H9 (cell line): ENCODE data around the gene PCGF3. TPM values are rescaled to one million over a fixed set of nuclear protein-coding genes. Genes with fewer than 3 reads are reported as not detected.

Experiments used
- DNase-seq: peaks from one replicate; pipeline ENCODE4 v3.0.0-alpha.2; 2017
- H2AFZ ChIP-seq: one replicate; pipeline ENCODE4 v1.6.1; 2013; ENCODE audit warnings: mild to moderate bottlenecking, low read length, control low read depth, moderate library complexity
- H2AK5ac ChIP-seq: 2 replicates; pipeline ENCODE4 v1.6.1; 2013; ENCODE audit warnings: low read length, control low read depth, mixed read lengths; ENCODE audit not compliant: insufficient read length
- H2BK120ac ChIP-seq: one replicate; pipeline ENCODE4 v1.6.1; 2013; ENCODE audit warnings: low read depth, mild to moderate bottlenecking, low read length, control low read depth, inconsistent platforms; ENCODE audit not compliant: poor library complexity, severe bottlenecking
- H2BK12ac ChIP-seq: 2 replicates; pipeline ENCODE4 v1.6.1; 2013; ENCODE audit warnings: low read length, control low read depth, mixed read lengths, low read depth; ENCODE audit not compliant: insufficient read length
- H2BK15ac ChIP-seq: 2 replicates; pipeline ENCODE4 v1.6.1; 2013; ENCODE audit warnings: low read depth, low read length, control low read depth
- H2BK20ac ChIP-seq: one replicate; pipeline ENCODE4 v1.6.1; 2013; ENCODE audit warnings: low read depth, mild to moderate bottlenecking, low read length, control low read depth, inconsistent platforms; ENCODE audit not compliant: poor library complexity, severe bottlenecking
- H2BK5ac ChIP-seq: 2 replicates; pipeline ENCODE4 v1.6.1; 2013; ENCODE audit warnings: low read length, control low read depth, mixed read lengths; ENCODE audit not compliant: insufficient read length
- H3K14ac ChIP-seq: 2 replicates; pipeline ENCODE4 v1.6.1; 2013; ENCODE audit warnings: low read length, control low read depth; ENCODE audit not compliant: insufficient read depth
- H3K18ac ChIP-seq: 2 replicates; pipeline ENCODE4 v1.6.1; 2013; ENCODE audit warnings: low read depth, mild to moderate bottlenecking, mixed read lengths, low read length, control low read depth; ENCODE audit not compliant: insufficient read length
- H3K23ac ChIP-seq: 2 replicates; pipeline ENCODE4 v1.6.1; 2013; ENCODE audit warnings: low read length, control low read depth, mixed read lengths, low read depth; ENCODE audit not compliant: insufficient read length
- H3K23me2 ChIP-seq: 2 replicates; pipeline ENCODE4 v1.6.1; 2013; ENCODE audit warnings: low read depth, mild to moderate bottlenecking, mixed read lengths, low read length, control low read depth; ENCODE audit not compliant: insufficient read length, poor library complexity, severe bottlenecking
- H3K27ac ChIP-seq: 2 replicates; pipeline ENCODE4 v1.5.1; 2013; ENCODE audit warnings: low read length, control low read depth, mixed read lengths, low read depth; ENCODE audit not compliant: insufficient read length
- H3K27me3 ChIP-seq: 2 replicates; pipeline ENCODE4 v1.6.1; 2013; ENCODE audit warnings: low read length, control low read depth, inconsistent platforms; ENCODE audit not compliant: insufficient read depth
- H3K4ac ChIP-seq: 2 replicates; pipeline ENCODE4 v1.6.1; 2013; ENCODE audit warnings: low read depth, mild to moderate bottlenecking, control low read depth, inconsistent platforms, low read length, moderate library complexity
- H3K4me1 ChIP-seq: 2 replicates; pipeline ENCODE4 v1.6.1; 2013; ENCODE audit warnings: low read length, control low read depth, inconsistent platforms; ENCODE audit not compliant: insufficient read depth
- H3K4me2 ChIP-seq: 2 replicates; pipeline ENCODE4 v1.6.1; 2013; ENCODE audit warnings: low read length, control low read depth, mixed read lengths; ENCODE audit not compliant: insufficient read length, insufficient read depth
- H3K56ac ChIP-seq: 2 replicates; pipeline ENCODE4 v1.6.1; 2013; ENCODE audit warnings: low read depth, mild to moderate bottlenecking, mixed read lengths, low read length, control low read depth; ENCODE audit not compliant: insufficient read length
- H3K79me1 ChIP-seq: 2 replicates; pipeline ENCODE4 v1.6.1; 2013; ENCODE audit warnings: low read depth, mild to moderate bottlenecking, moderate library complexity, low read length, control low read depth, inconsistent platforms; ENCODE audit not compliant: insufficient read depth, poor library complexity, severe bottlenecking
- H3K79me2 ChIP-seq: 2 replicates; pipeline ENCODE4 v1.6.1; 2013; ENCODE audit warnings: low read length, control low read depth, inconsistent platforms; ENCODE audit not compliant: insufficient read depth
- H3K9ac ChIP-seq: 2 replicates; pipeline ENCODE4 v1.6.1; 2013; ENCODE audit warnings: low read length, control low read depth, mixed read lengths; ENCODE audit not compliant: insufficient read length; ENCODE audit errors: extremely low read depth
- H3K9me3 ChIP-seq: one replicate; pipeline ENCODE4 v1.6.1; 2013; ENCODE audit warnings: low read depth, low read length, inconsistent platforms; ENCODE audit not compliant: control insufficient read depth
- H3T11ph ChIP-seq: one replicate; pipeline ENCODE4 v1.6.1; 2013; ENCODE audit warnings: mild to moderate bottlenecking, low read length, control low read depth, inconsistent platforms
- H4K20me1 ChIP-seq: one replicate; pipeline ENCODE4 v1.6.1; 2013; ENCODE audit not compliant: control insufficient read depth, insufficient read length, insufficient read depth
- H4K5ac ChIP-seq: 2 replicates; pipeline ENCODE4 v1.6.1; 2013; ENCODE audit warnings: low read depth, mild to moderate bottlenecking, mixed read lengths, low read length, control low read depth; ENCODE audit not compliant: insufficient read length
- H4K8ac ChIP-seq: replicated peaks from 2 replicates; pipeline ENCODE4 v1.6.1; 2013; ENCODE audit warnings: low read length, control low read depth, mixed read lengths, low read depth; ENCODE audit not compliant: insufficient read length
- H4K91ac ChIP-seq: 2 replicates; pipeline ENCODE4 v1.6.1; 2013; ENCODE audit warnings: low read depth, mild to moderate bottlenecking, moderate library complexity, mixed read lengths, low read length, control low read depth; ENCODE audit not compliant: insufficient read length
- H3K27ac Mint-ChIP-seq, 3 experiments: 2 replicates in 2 of 3; 3 replicates in 1 of 3; pipeline ENCODE4 v1.8.0; 2020 to 2021; ENCODE audit warnings: mixed read lengths in 3 of 3, mild to moderate bottlenecking in 1 of 3, moderate library complexity in 1 of 3
- H3K27me3 Mint-ChIP-seq: 2 replicates; pipeline ENCODE4 v1.8.0; 2021; ENCODE audit warnings: low read depth, mild to moderate bottlenecking, moderate library complexity, mixed read lengths
- H3K36me3 Mint-ChIP-seq, 3 experiments: 2 replicates in 2 of 3; 3 replicates in 1 of 3; pipeline ENCODE4 v1.8.0; 2020 to 2021; ENCODE audit warnings: low read depth in 3 of 3, mixed read lengths in 3 of 3; ENCODE audit not compliant: insufficient read depth in 1 of 3
- H3K4me1 Mint-ChIP-seq, 2 experiments: 2 replicates each; pipeline ENCODE4 v1.8.0; 2020; ENCODE audit warnings: mixed read lengths in 2 of 2
- H3K4me3 Mint-ChIP-seq, 2 experiments: 2 replicates in 1 of 2; 3 replicates in 1 of 2; pipeline ENCODE4 v1.8.0; 2020 to 2021; ENCODE audit warnings: mild to moderate bottlenecking in 2 of 2, mixed read lengths in 2 of 2, moderate library complexity in 1 of 2
- H3K9me3 Mint-ChIP-seq, 2 experiments: 2 replicates in 1 of 2; 3 replicates in 1 of 2; pipeline ENCODE4 v1.8.0; 2020; ENCODE audit warnings: mild to moderate bottlenecking in 2 of 2, mixed read lengths in 2 of 2, moderate library complexity in 1 of 2
- CTCF ChIP-seq: fragments of 200-600 bp; sonication (generic); conservative IDR thresholded peaks from 3 replicates; pipeline ENCODE4 v1.8.0; 2021; ENCODE audit warnings: antibody characterized with exemption, mild to moderate bottlenecking
- WGBS: extraction: QIAGEN DNeasy Blood & Tissue Kit; methylation state at CpG from one replicate; pipeline ENCODE4 v1.1.7; 2013; ENCODE audit warnings: missing lambda C conversion rate, low lambda C conversion rate, mixed read lengths; ENCODE audit not compliant: insufficient read length; ENCODE audit errors: extremely low coverage; 5-methylcytosine and 5-hydroxymethylcytosine counted together
- total RNA-seq: library from RNA; stranded (reverse); gene quantifications from 2 replicates; pipeline ENCODE4 v1.2.1, GENCODE V29; 2021

PCGF3 gene
- total RNA-seq, 1 experiment from 2014 or later: 43.1 TPM

- Histone ChIP-seq H2AFZ (no peak overlapping the region), H3K9me3 (no peaks in the 10 kb centered on the region), H3K79me2 (no peaks in the 10 kb centered on the region), H3T11ph (no peak overlapping the region), H3K9ac (no peak overlapping the region), H4K5ac (no peak overlapping the region), H3K56ac (no peak overlapping the region), H4K91ac (no peak overlapping the region), H3K4me2 (no peak overlapping the region), H2BK12ac (no peak overlapping the region), H2BK20ac (no peak overlapping the region), H3K27ac (no peak overlapping the region), H3K18ac (no peak overlapping the region), H2BK15ac (no peak overlapping the region; the same call in 1 of the 2 replicates), H4K8ac (no peak overlapping the region), H3K79me1 (no peaks in the 10 kb centered on the region), H3K4me1 (no peaks in the 10 kb centered on the region; the same call in 1 of the 2 replicates), H2AK5ac (no peak overlapping the region), H3K4ac (no peak overlapping the region), H4K20me1 (no peaks in the 10 kb centered on the region), H3K14ac (no peak overlapping the region), H3K23ac (no peak overlapping the region), H2BK120ac (no peak overlapping the region), H3K27me3 (peaks cover 21% of the 10 kb centered on the region; the same call in 1 of the 2 replicates), H2BK5ac (no peak overlapping the region), H3K23me2 (no peaks in the 10 kb centered on the region)
- no peak overlapping the region; a peak in 1 of 5 replicates for H3K4me3 Mint-ChIP-seq
- H3K27me3 Mint-ChIP-seq: peaks cover 71% of the 10 kb centered on the region
- peaks cover 22 to 31% of the 10 kb centered on the region in 2 experiments for H3K4me1 Mint-ChIP-seq
- H3K27ac Mint-ChIP-seq: no peak overlapping the region
- H3K36me3 Mint-ChIP-seq: no peaks in the 10 kb centered on the region; a peak in 1 of 7 replicates
- WGBS: no CpG with 5 or more reads among the region's 18 CpGs
- no peaks in the 10 kb centered on the region; a peak in 1 of 5 replicates for H3K9me3 Mint-ChIP-seq
- no peak for TF ChIP-seq CTCF
- DNase-seq: no peak
These were observed 83.1 kb downstream of the PCGF3 start for GRCh38 chr4:788636-789297.
